ENCODE data around the gene PITHD1.
"Not testable (repeated sequence)": the region's sequence is repeated elsewhere in the genome, so short reads cannot be mapped to it uniquely, and the experiment has no call there.

PITHD1 gene

GRCh38 chr1:23777979-23778814 is at the start of gene PITHD1:
Gene PITHD1, plus strand, starts transcription at chr1:23778418. Its CDS starts 98 bp downstream, at chr1:23778516.
- DNase-seq (ENCODE audit: low read depth), result peak; percentile 86

GRCh38 chr1:23732363-23733224 is 45.6 kb upstream of the PITHD1 start:
- no peak for DNase-seq (ENCODE audit: low read depth)

- not testable (repeated sequence) for DNase-seq (ENCODE audit: low read depth)
Measured at GRCh38 chr1:23733281-23733680, 44.9 kb upstream of the PITHD1 start.

GRCh38 chr1:23736437-23737134 is 41.6 kb upstream of the PITHD1 start:
- no peak for DNase-seq (ENCODE audit: low read depth)

GRCh38 chr1:23741609-23742008 is 36.6 kb upstream of the PITHD1 start:
- no peak for DNase-seq (ENCODE audit: low read depth)

- DNase-seq (ENCODE audit: low read depth), result no peak
Measured at GRCh38 chr1:23742670-23743286, 35.4 kb upstream of the PITHD1 start.

- DNase-seq (ENCODE audit: low read depth), result peak; percentile 78
Measured at GRCh38 chr1:23743287-23744152, 34.7 kb upstream of the PITHD1 start, which contains the start of gene ELOA. Gene ELOA, plus strand, starts transcription at chr1:23743471. Its CDS starts 33 bp downstream, at chr1:23743504.

GRCh38 chr1:23745515-23745914 is 32.7 kb upstream of the PITHD1 start:
- DNase-seq (ENCODE audit: low read depth), result no peak

GRCh38 chr1:23748016-23748415 is 30.2 kb upstream of the PITHD1 start:
- no peak for DNase-seq (ENCODE audit: low read depth)

GRCh38 chr1:23751050-23751814 is 27.0 kb upstream of the PITHD1 start:
- no peak for DNase-seq (ENCODE audit: low read depth)

- no peak for DNase-seq (ENCODE audit: low read depth)
Measured at GRCh38 chr1:23751815-23752200, 26.4 kb upstream of the PITHD1 start.

GRCh38 chr1:23752909-23753308 is 25.3 kb upstream of the PITHD1 start:
- no peak for DNase-seq (ENCODE audit: low read depth)

GRCh38 chr1:23756676-23757075 is 21.5 kb upstream of the PITHD1 start:
- no peak for DNase-seq (ENCODE audit: low read depth)

- no peak for DNase-seq (ENCODE audit: low read depth)
Measured at GRCh38 chr1:23757812-23758211, 20.4 kb upstream of the PITHD1 start.

GRCh38 chr1:23759277-23759676 is 18.9 kb upstream of the PITHD1 start:
- no peak for DNase-seq (ENCODE audit: low read depth)

- DNase-seq (ENCODE audit: low read depth), result no peak
Measured at GRCh38 chr1:23763041-23763577, 15.1 kb upstream of the PITHD1 start.

- DNase-seq (ENCODE audit: low read depth), result no peak
Measured at GRCh38 chr1:23768733-23769132, 9.5 kb upstream of the PITHD1 start.

GRCh38 chr1:23772049-23772853 is 6.0 kb upstream of the PITHD1 start:
- peak; percentile 78 for DNase-seq (ENCODE audit: low read depth)

- DNase-seq (ENCODE audit: low read depth), result no peak
Measured at GRCh38 chr1:23772854-23773242, 5.4 kb upstream of the PITHD1 start.

All from activated T-cell treated with anti-CD3 and anti-CD28 coated beads for 48 hours (primary cell).